GM12891 (cell line): ENCODE measurements around the gene CLCF1.

ENCODE experiments used
- POLR2A ChIP-seq: IDR thresholded peaks from 2 replicates; pipeline ENCODE4 v1.6.1; 2011; ENCODE audit warnings: low read depth, low read length, control low read depth
- POLR2AphosphoS5 ChIP-seq: IDR thresholded peaks from 2 replicates; pipeline ENCODE4 v1.6.1; 2011; ENCODE audit warnings: low read depth, low read length, control low read depth
- SPI1 ChIP-seq: IDR thresholded peaks from 2 replicates; pipeline ENCODE4 v1.6.1; 2011; ENCODE audit warnings: low read depth, low read length, control low read depth
- TAF1 ChIP-seq: IDR thresholded peaks from 2 replicates; pipeline ENCODE4 v1.6.1; 2011; ENCODE audit warnings: low read depth, low read length, control low read depth

GRCh38 chr11:67345920-67346819, 27.2 kb downstream of the CLCF1 start:
- TF ChIP-seq POLR2A = no peak
- no peak for TF ChIP-seq POLR2AphosphoS5
- no peak for TF ChIP-seq SPI1
- no peak for TF ChIP-seq TAF1
